ENCODE results near the gene ZSCAN20. TPM values are rescaled to one million over a fixed set of nuclear protein-coding genes. Genes with fewer than 3 reads are reported as not detected.

ZSCAN20 gene
- total and polyA plus RNA-seq, 2 of the 4 experiments (the other 2 are of a cell fraction): 2.1 to 11.1 TPM

GRCh38 chr1:33430692-33431593 is 41.5 kb upstream of the ZSCAN20 start, which contains the start of gene PHC2:
PHC2 (minus strand) TSS chr1:33431095; CDS start chr1:33375539, 55,556 bp downstream.
- intact Hi-C loops (cut with micrococcal nuclease): loop anchor here (1.0 kb wide), 2 partner anchors 42 to 85 kb away; no protein-coding TSS in a partner anchor
- POLR2A ChIA-PET (ENCODE audit: unreplicated experiment): no interaction called here
- no peak for TF ChIP-seq BHLHE40 (IDR thresholded peaks at IDR 0.05; ENCODE audit: low read depth, low read length)
- TF ChIP-seq CEBPB (IDR thresholded peaks at IDR 0.05; ENCODE audit: low read depth, low read length): no peak
- TF ChIP-seq NFE2L2 (IDR thresholded peaks at IDR 0.05; ENCODE audit: low read depth, low read length): no peak
- TF ChIP-seq CTCF (conservative IDR thresholded peaks at IDR 0.05; ENCODE audit: low read depth, low read length): peak; percentile 45
- TF ChIP-seq POLR2A (IDR thresholded peaks at IDR 0.05; ENCODE audit: low read depth, low read length): no peak; the same call in 1 of the 2 replicates
- TF ChIP-seq RCOR1 (IDR thresholded peaks at IDR 0.05; ENCODE audit: insufficient replicate concordance, low read length): no peak
- TF ChIP-seq CHD1 (IDR thresholded peaks at IDR 0.05; ENCODE audit: low read depth, low read length): no peak
- TF ChIP-seq RAD21 (IDR thresholded peaks at IDR 0.05; ENCODE audit: low read length): no peak
- no peak for TF ChIP-seq ELK1 (IDR thresholded peaks at IDR 0.05; ENCODE audit: borderline replicate concordance, low read depth, low read length)
- peak; percentile 97 for TF ChIP-seq USF2 (IDR thresholded peaks at IDR 0.05; ENCODE audit: low read depth, low read length)
- TF ChIP-seq FOS (IDR thresholded peaks at IDR 0.05; ENCODE audit: low read depth, low read length): peak; percentile 27; the same call in 1 of the 2 replicates
- TF ChIP-seq MXI1 (IDR thresholded peaks at IDR 0.05; ENCODE audit: borderline replicate concordance, low read depth, low read length): no peak; the same call in 1 of the 2 replicates

More at GRCh38 chr1:33430692-33431593, 41.5 kb upstream of the ZSCAN20 start, which contains the start of gene PHC2:
- Histone ChIP-seq H2BK20ac (ENCODE audit: low read depth, low read length) (no peak within 1 kb of the TSS), H4K20me1 (ENCODE audit: insufficient read depth, low read length) (no peaks in the 10 kb centered on the region; the same call in 1 of the 2 replicates), H4K91ac (ENCODE audit: insufficient read depth, low read depth, low read length) (no peak within 1 kb of the TSS; the same call in 1 of the 2 replicates), H2AK9ac (replicated peaks; ENCODE audit: low read depth, low read length, poor library complexity) (peak within 1 kb of the TSS; percentile 61), H3K27ac (ENCODE audit: insufficient read depth, low read length) (peak within 1 kb of the TSS; percentile 54), H3K14ac (replicated peaks; ENCODE audit: low read depth, low read length) (0 out of 2 replicates have a peak within 1 kb of the TSS, but pooled peaks have one; percentile 71), H3K36me3 (ENCODE audit: control insufficient read depth, insufficient read depth, low read length) (no peaks in the 10 kb centered on the region), H3K9ac (ENCODE audit: low read depth, low read length) (peak within 1 kb of the TSS; percentile 82), H3K23ac (ENCODE audit: low read depth, low read length) (peak within 1 kb of the TSS; percentile 56; the same call in 1 of the 2 replicates), H3K4me2 (ENCODE audit: low read depth, low read length) (peak within 1 kb of the TSS; percentile 86), H3K9me1 (ENCODE audit: insufficient read depth, low read length) (peaks cover 9% of the 10 kb centered on the region), H2BK5ac (ENCODE audit: low read depth, low read length, poor library complexity, severe bottlenecking) (peak within 1 kb of the TSS; percentile 17), H4K8ac (ENCODE audit: low read depth in 2 of 2, low read length in 2 of 2) (peak within 1 kb of the TSS in 1 of 2 experiments; percentile 64; a peak in 3 of 4 replicates), H3K27me3 (ENCODE audit: control insufficient read depth, insufficient read depth, low read length) (no peaks in the 10 kb centered on the region), H2BK15ac (ENCODE audit: low read depth, low read length) (peak within 1 kb of the TSS; percentile 55; the same call in 2 of the 3 replicates), H3K4ac (ENCODE audit: low read depth, low read length) (no peak within 1 kb of the TSS; the same call in 1 of the 2 replicates), H3K18ac (ENCODE audit: low read depth, low read length) (peak within 1 kb of the TSS; percentile 27; the same call in 1 of the 2 replicates), H3K79me1 (ENCODE audit: low read depth in 1 of 2, low read length in 2 of 2) (peaks cover 8% of the 10 kb centered on the region in 2 experiments), H2BK120ac (ENCODE audit: low read depth, low read length) (peak within 1 kb of the TSS; percentile 12; the same call in 1 of the 2 replicates), H3K56ac (ENCODE audit: extremely low read depth, insufficient read depth, low read length) (no peak within 1 kb of the TSS), H3K9me3 (ENCODE audit: control insufficient read depth, insufficient read depth, low read length) (no peaks in the 10 kb centered on the region), H3K4me3 (ENCODE audit: insufficient read depth, low read depth, low read length) (peak within 1 kb of the TSS; percentile 87), H2AFZ (replicated peaks; ENCODE audit: low read length, poor library complexity) (peak within 1 kb of the TSS; percentile 93), H3K4me1 (ENCODE audit: control insufficient read depth, insufficient read depth, low read length) (peaks cover 13% of the 10 kb centered on the region), H2AK5ac (ENCODE audit: low read depth, low read length) (peak within 1 kb of the TSS; percentile 54), H4K5ac (ENCODE audit: low read depth, low read length) (peak within 1 kb of the TSS; percentile 7; the same call in 1 of the 2 replicates)
- BruUV-seq (replicated peaks): no TSS peak
- in situ Hi-C loops (cut with MboI; ENCODE audit: low sequenced_read_pairs): loop anchor here (5.0 kb wide), 1 partner anchor 39 kb away; no protein-coding TSS in a partner anchor
- CTCF ChIA-PET: no interaction called here
- ATAC-seq (ENCODE audit: low read depth) (peak; percentile 90), DNase-seq (peak; percentile 94)
- 1% methylated on average over 20 of the region's 91 CpGs; no CpG with 5 or more reads in 1 of the 2 experiments for WGBS, 2 experiments (ENCODE audit: extremely low coverage in 2 of 2, insufficient read length in 1 of 2)
- dilution Hi-C loops (cut with HindIII; ENCODE audit: low sequenced_read_pairs, unreplicated experiment): no loop called here

Measured in IMR-90 (cell line).